Stimulated activated CD8-positive, alpha-beta memory T cell treated with anti-CD3 and anti-CD28 coated beads, Interleukin-12 subunit alpha, Interleukin-12 subunit beta, amount 100 ng/mL, for 24 hours (primary cell): ENCODE results near the gene FMNL2.

Experiments used
- DNase-seq: peaks from one replicate; pipeline ENCODE4 v3.0.0-alpha.2; 2020; ENCODE audit errors: extremely low read depth

Gene FMNL2

GRCh38 chr2:152611458-152612231, 276.7 kb downstream of the FMNL2 start:
- no peak for DNase-seq

GRCh38 chr2:152613235-152613634, 278.3 kb downstream of the FMNL2 start:
- DNase-seq, result no peak

GRCh38 chr2:152615177-152615576, 280.2 kb downstream of the FMNL2 start:
- no peak for DNase-seq

- no peak for DNase-seq
Measured at GRCh38 chr2:152617456-152618192, 282.6 kb downstream of the FMNL2 start.

GRCh38 chr2:152618193-152618564, 283.2 kb downstream of the FMNL2 start:
- no peak for DNase-seq

GRCh38 chr2:152620208-152620607, 285.2 kb downstream of the FMNL2 start:
- DNase-seq, result no peak

- DNase-seq, result no peak
Measured at GRCh38 chr2:152620985-152621384, 286.0 kb downstream of the FMNL2 start.

- no peak for DNase-seq
Measured at GRCh38 chr2:152622219-152622618, 287.2 kb downstream of the FMNL2 start.

GRCh38 chr2:152623076-152623740, 288.2 kb downstream of the FMNL2 start:
- no peak for DNase-seq

GRCh38 chr2:152623775-152624174, 288.8 kb downstream of the FMNL2 start:
- DNase-seq, result no peak

GRCh38 chr2:152624805-152625204, 289.8 kb downstream of the FMNL2 start:
- DNase-seq, result no peak

- no peak for DNase-seq
Measured at GRCh38 chr2:152626911-152627339, 292.0 kb downstream of the FMNL2 start.

GRCh38 chr2:152627351-152627957, 292.5 kb downstream of the FMNL2 start:
- DNase-seq, result no peak

- no peak for DNase-seq
Measured at GRCh38 chr2:152629202-152629601, 294.2 kb downstream of the FMNL2 start.

- no peak for DNase-seq
Measured at GRCh38 chr2:152630466-152630865, 295.5 kb downstream of the FMNL2 start.

- DNase-seq, result no peak
Measured at GRCh38 chr2:152632736-152633135, 297.8 kb downstream of the FMNL2 start.

- peak; percentile 14 for DNase-seq
Measured at GRCh38 chr2:152635635-152636298, 300.8 kb downstream of the FMNL2 start.

GRCh38 chr2:152637251-152637650, 302.3 kb downstream of the FMNL2 start:
- no peak for DNase-seq

- DNase-seq, result no peak
Measured at GRCh38 chr2:152638056-152638455, 303.1 kb downstream of the FMNL2 start.

GRCh38 chr2:152638590-152638989, 303.6 kb downstream of the FMNL2 start:
- no peak for DNase-seq

GRCh38 chr2:152644189-152644873, 309.4 kb downstream of the FMNL2 start:
- no peak for DNase-seq
